Central memory CD8-positive, alpha-beta T cell (primary cell): ENCODE measurements around the gene LIMK2.
"Not testable (repeated sequence)": the region's sequence is repeated elsewhere in the genome, so short reads cannot be mapped to it uniquely, and the experiment has no call there.

Experiments used
- ATAC-seq: fragments of 150-1000 bp; cut with Tn5 transposase; replicated peaks from 2 replicates; pipeline ENCODE4 v1.10.0; 2022; ENCODE audit warnings: mild to moderate bottlenecking, moderate FRiP score, moderate number of reproducible peaks; ENCODE audit not compliant: poor library complexity, severe bottlenecking; ENCODE audit errors: extremely low read depth
- DNase-seq, 2 donors: peaks; one replicate each; pipeline ENCODE4 v3.0.0; 2021; ENCODE audit warnings: low spot score in 2 of 2
- H3K27ac Mint-ChIP-seq: one replicate; pipeline ENCODE4 v1.8.0; 2022; ENCODE audit warnings: low read depth, mild to moderate bottlenecking, moderate library complexity, mixed read lengths
- H3K27me3 Mint-ChIP-seq: one replicate; pipeline ENCODE4 v1.8.0; 2022; ENCODE audit warnings: mixed read lengths
- H3K36me3 Mint-ChIP-seq: one replicate; pipeline ENCODE4 v1.8.0; 2022; ENCODE audit warnings: mild to moderate bottlenecking, moderate library complexity, mixed read lengths; ENCODE audit not compliant: insufficient read depth
- H3K4me1 Mint-ChIP-seq: one replicate; pipeline ENCODE4 v1.8.0; 2022; ENCODE audit warnings: mixed read lengths
- H3K4me3 Mint-ChIP-seq: one replicate; pipeline ENCODE4 v1.8.0; 2022; ENCODE audit warnings: mild to moderate bottlenecking, moderate library complexity, mixed read lengths
- H3K9me3 Mint-ChIP-seq: one replicate; pipeline ENCODE4 v1.8.0; 2022; ENCODE audit warnings: mixed read lengths

The LIMK2 gene

DNA sequence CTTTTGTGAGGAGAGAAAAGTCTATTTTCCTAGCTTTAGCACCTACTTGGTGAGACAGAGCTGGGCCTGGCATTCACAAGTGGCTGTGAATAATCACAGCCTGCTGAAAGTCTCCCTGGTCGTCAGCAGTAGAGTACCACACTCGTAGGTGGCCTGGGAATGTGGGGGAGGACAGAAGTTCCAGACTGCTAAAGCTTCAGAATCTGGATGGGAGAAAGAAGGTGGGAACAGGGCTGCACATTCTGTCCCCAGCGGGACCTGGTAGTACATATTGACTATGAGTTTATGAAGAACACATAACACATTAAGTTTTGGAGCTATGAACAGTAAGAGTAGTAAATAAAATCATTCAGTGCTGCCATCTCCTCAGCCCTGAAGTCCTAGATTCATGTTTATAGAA lies 19.0 kb upstream of the LIMK2 start:
- Mint-ChIP-seq H3K4me1 (peaks cover 6% of the 10 kb centered on the region), H3K27ac (no peak overlapping the region), H3K4me3 (no peak overlapping the region), H3K36me3 (peaks cover 25% of the 10 kb centered on the region), H3K9me3 (no peaks in the 10 kb centered on the region), H3K27me3 (no peaks in the 10 kb centered on the region)
- DNase-seq (no peak), ATAC-seq (no peak)

GRCh38 chr22:31194681-31195080 lies 17.4 kb upstream of the LIMK2 start:
- not testable (repeated sequence) for H3K4me3 Mint-ChIP-seq, H3K9me3 Mint-ChIP-seq, H3K27me3 Mint-ChIP-seq, H3K27ac Mint-ChIP-seq, DNase-seq, H3K4me1 Mint-ChIP-seq, ATAC-seq
- peaks cover 23% of the 10 kb centered on the region for H3K36me3 Mint-ChIP-seq

DNA sequence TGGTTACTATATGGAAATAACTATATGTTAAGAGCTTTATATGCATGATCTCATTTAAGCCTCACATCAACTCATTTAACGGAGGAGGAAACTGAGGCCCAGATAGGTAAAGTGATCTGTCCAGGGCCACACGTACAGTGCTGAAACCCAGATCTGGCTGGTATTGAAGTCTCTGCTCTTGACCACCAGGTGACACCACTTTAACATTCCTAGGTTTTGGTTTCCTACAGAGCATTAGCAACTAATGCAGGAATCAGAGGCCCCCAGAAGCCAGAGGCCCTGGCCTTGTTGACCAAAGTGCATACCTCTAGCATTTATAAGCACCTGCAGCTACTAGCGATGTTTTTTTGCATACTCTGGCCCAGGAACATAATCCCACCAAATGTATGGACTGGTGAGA lies 12.9 kb upstream of the LIMK2 start:
- DNase-seq: no peak
- no peak overlapping the region for H3K4me3 Mint-ChIP-seq
- peaks cover 22% of the 10 kb centered on the region for H3K36me3 Mint-ChIP-seq
- no peaks in the 10 kb centered on the region for H3K27me3 Mint-ChIP-seq
- H3K9me3 Mint-ChIP-seq: no peaks in the 10 kb centered on the region
- no peak for ATAC-seq
- no peaks in the 10 kb centered on the region for H3K4me1 Mint-ChIP-seq
- no peak overlapping the region for H3K27ac Mint-ChIP-seq

DNA sequence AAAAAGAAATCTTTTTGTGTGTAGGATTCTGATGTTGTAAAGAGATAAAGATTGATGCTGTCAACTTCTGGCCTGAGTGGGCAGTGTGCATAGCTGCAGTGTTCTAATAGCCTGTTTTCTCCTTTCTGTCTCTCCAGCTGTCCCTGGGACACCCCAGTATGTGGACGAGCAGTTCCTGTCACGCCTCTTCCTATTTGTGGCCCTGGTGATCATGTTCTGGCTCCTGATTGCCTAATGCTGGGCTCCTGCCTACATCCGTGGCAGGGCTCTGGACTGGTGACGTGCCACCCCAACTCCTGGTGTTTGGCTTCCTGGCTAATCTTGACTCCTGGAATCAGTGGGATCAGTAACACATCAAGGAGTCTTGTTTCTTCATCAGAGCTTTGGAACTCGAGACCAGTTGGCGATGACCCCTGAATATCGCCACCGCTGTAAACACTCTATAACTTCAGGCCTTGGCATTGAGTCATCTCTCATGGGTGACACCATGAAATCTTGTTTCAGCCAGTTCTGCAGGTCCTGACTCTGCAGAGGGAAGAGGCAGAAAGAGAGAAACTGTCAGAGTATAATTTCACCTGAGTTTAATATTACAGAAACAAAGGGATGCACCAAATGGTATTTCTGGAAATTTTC lies 7.6 kb upstream of the LIMK2 start:
- not testable (repeated sequence) for H3K4me1 Mint-ChIP-seq, ATAC-seq, H3K27ac Mint-ChIP-seq, H3K4me3 Mint-ChIP-seq, H3K27me3 Mint-ChIP-seq, DNase-seq, H3K9me3 Mint-ChIP-seq
- peaks cover 16% of the 10 kb centered on the region for H3K36me3 Mint-ChIP-seq

GRCh38 chr22:31205059-31205458 lies 7.0 kb upstream of the LIMK2 start:
- not testable (repeated sequence) for H3K27me3 Mint-ChIP-seq, H3K4me1 Mint-ChIP-seq, ATAC-seq, H3K27ac Mint-ChIP-seq, H3K4me3 Mint-ChIP-seq, DNase-seq, H3K9me3 Mint-ChIP-seq
- H3K36me3 Mint-ChIP-seq: peaks cover 14% of the 10 kb centered on the region

DNA sequence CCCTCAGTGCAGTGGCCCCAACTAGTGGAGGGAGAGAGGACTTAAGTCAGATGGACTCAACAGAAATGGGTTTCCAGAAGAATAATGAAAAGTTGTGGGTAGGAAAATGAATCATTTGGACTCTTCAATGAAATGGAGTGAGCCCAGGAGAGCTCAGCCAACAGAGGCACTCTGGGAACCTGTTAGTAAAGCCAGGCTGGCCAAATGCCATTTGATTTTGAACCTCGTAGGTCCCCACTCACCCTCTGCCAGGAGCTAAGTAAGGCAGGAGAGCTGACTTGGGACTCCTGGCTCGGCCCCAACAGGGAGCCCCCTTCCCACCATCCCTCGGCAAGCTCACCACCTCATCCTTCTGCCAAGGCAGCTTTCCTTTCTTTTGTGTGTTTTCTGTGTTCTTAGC lies 5.6 kb upstream of the LIMK2 start:
- Mint-ChIP-seq H3K36me3 (peaks cover 13% of the 10 kb centered on the region), H3K4me1 (peaks cover 14% of the 10 kb centered on the region)
- not testable (repeated sequence) for H3K27me3 Mint-ChIP-seq, ATAC-seq, DNase-seq, H3K4me3 Mint-ChIP-seq, H3K9me3 Mint-ChIP-seq, H3K27ac Mint-ChIP-seq

DNA sequence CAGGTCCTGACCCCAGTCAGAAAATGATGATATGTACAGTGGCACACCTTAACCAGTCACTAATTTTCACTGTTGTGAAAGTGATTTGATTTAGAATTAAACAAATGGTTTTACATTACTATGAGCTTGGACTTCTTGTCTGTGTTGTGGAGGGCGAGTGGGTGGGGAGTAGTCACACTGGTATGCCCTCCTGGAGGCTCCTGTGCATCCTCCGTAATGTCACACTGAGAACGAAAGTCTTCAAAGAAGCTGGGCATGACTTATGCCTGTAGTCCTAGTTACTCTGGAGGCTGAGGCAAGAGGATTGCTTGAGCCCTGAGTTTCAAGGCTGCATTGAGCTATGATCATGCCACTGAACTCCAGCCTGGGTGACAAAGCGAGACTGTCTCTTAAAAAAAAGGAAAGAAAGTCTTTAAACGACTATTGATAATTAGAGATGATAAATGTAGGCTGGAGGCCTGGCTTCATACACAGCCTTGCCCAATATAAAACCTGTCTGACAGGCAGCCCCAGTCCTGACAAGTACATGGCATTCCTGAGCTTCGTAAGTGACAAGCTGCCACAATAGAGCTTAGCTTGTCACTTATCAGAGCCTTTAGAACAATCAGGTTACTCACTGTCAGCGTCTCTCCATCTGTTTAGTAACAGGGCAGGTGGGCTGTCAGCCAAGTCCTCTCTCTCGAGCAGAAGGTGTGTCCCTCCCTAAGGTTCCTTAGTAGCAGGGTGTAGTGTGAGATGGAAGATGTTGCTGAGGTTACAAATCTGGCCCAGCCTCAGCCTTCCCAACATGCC lies 5.0 kb upstream of the LIMK2 start:
- ATAC-seq (no peak), DNase-seq (no peak)
- no peaks in the 10 kb centered on the region for H3K27me3 Mint-ChIP-seq
- H3K9me3 Mint-ChIP-seq: no peaks in the 10 kb centered on the region
- H3K4me1 Mint-ChIP-seq: peaks cover 20% of the 10 kb centered on the region
- H3K36me3 Mint-ChIP-seq: peaks cover 15% of the 10 kb centered on the region
- H3K27ac Mint-ChIP-seq: no peak overlapping the region
- H3K4me3 Mint-ChIP-seq: no peak overlapping the region

- DNase-seq: no peak
- H3K27ac Mint-ChIP-seq: peak overlapping the region; percentile 82
- H3K36me3 Mint-ChIP-seq: peaks cover 12% of the 10 kb centered on the region
- H3K9me3 Mint-ChIP-seq: no peaks in the 10 kb centered on the region
- peak overlapping the region; percentile 83 for H3K4me3 Mint-ChIP-seq
- no peaks in the 10 kb centered on the region for H3K27me3 Mint-ChIP-seq
- ATAC-seq: no peak
- H3K4me1 Mint-ChIP-seq: peaks cover 31% of the 10 kb centered on the region
Measured at GRCh38 chr22:31210556-31211421, 1.3 kb upstream of the LIMK2 start.

GRCh38 chr22:31211482-31211861 lies 626 bp upstream of the LIMK2 start:
- H3K4me3 Mint-ChIP-seq: peak overlapping the region; percentile 83
- no peaks in the 10 kb centered on the region for H3K9me3 Mint-ChIP-seq
- peaks cover 12% of the 10 kb centered on the region for H3K36me3 Mint-ChIP-seq
- no peaks in the 10 kb centered on the region for H3K27me3 Mint-ChIP-seq
- DNase-seq (no peak), ATAC-seq (no peak)
- H3K4me1 Mint-ChIP-seq: peaks cover 38% of the 10 kb centered on the region
- peak overlapping the region; percentile 82 for H3K27ac Mint-ChIP-seq

- ATAC-seq (no peak), DNase-seq (no peak)
- peak overlapping the region; percentile 83 for H3K4me3 Mint-ChIP-seq
- H3K9me3 Mint-ChIP-seq: no peaks in the 10 kb centered on the region
- peak overlapping the region; percentile 82 for H3K27ac Mint-ChIP-seq
- peaks cover 44% of the 10 kb centered on the region for H3K4me1 Mint-ChIP-seq
- H3K36me3 Mint-ChIP-seq: peaks cover 12% of the 10 kb centered on the region
- no peaks in the 10 kb centered on the region for H3K27me3 Mint-ChIP-seq
Measured at GRCh38 chr22:31212783-31213629, 908 bp downstream of the LIMK2 start.

GRCh38 chr22:31215018-31215535 lies 3.0 kb downstream of the LIMK2 start:
- Mint-ChIP-seq H3K4me1 (peaks cover 46% of the 10 kb centered on the region), H3K4me3 (no peak overlapping the region), H3K36me3 (peaks cover 12% of the 10 kb centered on the region), H3K9me3 (no peaks in the 10 kb centered on the region), H3K27me3 (no peaks in the 10 kb centered on the region), H3K27ac (no peak overlapping the region)
- no peak for ATAC-seq
- DNase-seq: no peak
